Measurements from ENCODE around the gene MYO18A. TPM values are rescaled to one million over a fixed set of nuclear protein-coding genes. Genes with fewer than 3 reads are reported as not detected.

MYO18A gene
- total and polyA plus RNA-seq, 2 of the 4 experiments (the other 2 are of a cell fraction), result 22.4 to 39.1 TPM

- Histone ChIP-seq H3K9me3 (ENCODE audit: control insufficient read depth, insufficient read depth, low read length) (no peaks in the 10 kb centered on the region), H2AK9ac (replicated peaks; ENCODE audit: low read depth, low read length, poor library complexity) (no peak overlapping the region), H3K27me3 (ENCODE audit: control insufficient read depth, insufficient read depth, low read length) (no peaks in the 10 kb centered on the region), H3K9ac (ENCODE audit: low read depth, low read length) (no peak overlapping the region), H3K23ac (ENCODE audit: low read depth, low read length) (no peak overlapping the region), H3K27ac (ENCODE audit: insufficient read depth, low read length) (no peak overlapping the region), H3K9me1 (ENCODE audit: insufficient read depth, low read length) (no peaks in the 10 kb centered on the region), H4K91ac (ENCODE audit: insufficient read depth, low read depth, low read length) (no peak overlapping the region), H4K5ac (ENCODE audit: low read depth, low read length) (no peak overlapping the region), H3K4me3 (ENCODE audit: insufficient read depth, low read depth, low read length) (no peak overlapping the region), H3K14ac (replicated peaks; ENCODE audit: low read depth, low read length) (no peak overlapping the region), H3K4me1 (ENCODE audit: control insufficient read depth, insufficient read depth, low read length) (no peaks in the 10 kb centered on the region), H3K18ac (ENCODE audit: low read depth, low read length) (no peak overlapping the region), H4K20me1 (ENCODE audit: insufficient read depth, low read length) (no peaks in the 10 kb centered on the region), H2BK120ac (ENCODE audit: low read depth, low read length) (no peak overlapping the region), H3K4me2 (ENCODE audit: low read depth, low read length) (no peak overlapping the region), H4K8ac (ENCODE audit: low read depth in 2 of 2, low read length in 2 of 2) (no peak overlapping the region), H2AK5ac (ENCODE audit: low read depth, low read length) (no peak overlapping the region), H2AFZ (replicated peaks; ENCODE audit: low read length, poor library complexity) (no peak overlapping the region), H3K79me1 (ENCODE audit: low read depth in 1 of 2, low read length in 2 of 2) (no peaks in the 10 kb centered on the region), H3K36me3 (ENCODE audit: control insufficient read depth, insufficient read depth, low read length) (peaks cover 54% of the 10 kb centered on the region), H3K4ac (ENCODE audit: low read depth, low read length) (no peak overlapping the region), H2BK5ac (ENCODE audit: low read depth, low read length, poor library complexity, severe bottlenecking) (no peak overlapping the region), H3K56ac (ENCODE audit: extremely low read depth, insufficient read depth, low read length) (no peak overlapping the region), H2BK15ac (ENCODE audit: low read depth, low read length) (no peak overlapping the region), H2BK20ac (ENCODE audit: low read depth, low read length) (no peak overlapping the region)
- dilution Hi-C loops (cut with HindIII; ENCODE audit: low sequenced_read_pairs, unreplicated experiment), result no loop called here
- ATAC-seq (ENCODE audit: low read depth) (no peak), DNase-seq (no peak)
- no CpG with 5 or more reads among the region's 3 CpGs for whole genome bisulfite sequencing, 2 experiments (ENCODE audit: extremely low coverage in 2 of 2, insufficient read length in 1 of 2)
- ChIA-PET CTCF (interaction anchor here (0.9 to 1.6 kb wide), 4 partner anchors 11 to 137 kb away, joined by 3 to 5 read pairs (median 3); no protein-coding TSS in a partner anchor), POLR2A (ENCODE audit: unreplicated experiment) (no interaction called here)
- in situ Hi-C loops (cut with MboI; ENCODE audit: low sequenced_read_pairs), result loop anchor here (10.0 kb wide), 2 partner anchors 57 to 367 kb away; partner anchors contain the start of gene PIPOX
- no TSS peak for BruUV-seq (replicated peaks)
- intact Hi-C loops (cut with micrococcal nuclease), result no loop called here
- TF ChIP-seq CTCF (conservative IDR thresholded peaks at IDR 0.05; ENCODE audit: low read depth, low read length), result no peak
These were observed 78.2 kb downstream of the MYO18A start for GRCh38 chr17:29102046-29102445.

All from IMR-90 (cell line).